ENCODE measurements around the gene LRRC59.
A peak's percentile ranks its signal among the peaks of the same experiment; 100 is the strongest.
"Not testable (repeated sequence)": the region's sequence is repeated elsewhere in the genome, so short reads cannot be mapped to it uniquely, and the experiment has no call there.

Gene LRRC59

DNA sequence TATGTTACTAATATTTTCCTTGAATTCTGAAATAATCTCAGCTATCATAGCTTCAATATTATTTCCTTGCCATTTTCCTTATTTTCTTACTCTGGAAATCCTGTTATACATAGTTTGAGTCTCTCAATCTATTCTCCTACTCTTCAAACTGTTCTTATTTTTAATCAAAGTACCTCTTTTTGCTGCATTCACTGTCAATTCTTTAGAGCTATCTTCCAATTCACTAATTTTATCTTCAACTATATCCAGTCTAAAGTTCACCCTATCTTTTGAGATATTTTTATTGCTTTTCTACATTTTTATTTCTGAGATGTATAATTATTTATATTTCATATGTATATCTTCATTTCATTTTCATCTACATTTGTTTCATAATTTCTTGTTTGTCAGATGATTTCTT is 58.7 kb downstream of the LRRC59 start:
- Mint-ChIP-seq H3K9me3 (peaks cover 14% of the 10 kb centered on the region), H3K4me3 (no peak overlapping the region), H3K27ac (no peak overlapping the region), H3K4me1 (ENCODE audit: low read depth) (peaks cover 6% of the 10 kb centered on the region), H3K36me3 (ENCODE audit: low read depth) (peaks cover 5% of the 10 kb centered on the region), H3K27me3 (peaks cover 11% of the 10 kb centered on the region)

GRCh38 chr17:50337956-50338355 is 59.4 kb downstream of the LRRC59 start:
- Mint-ChIP-seq H3K9me3 (peaks cover 14% of the 10 kb centered on the region), H3K36me3 (ENCODE audit: low read depth) (peaks cover 5% of the 10 kb centered on the region), H3K27me3 (peaks cover 13% of the 10 kb centered on the region), H3K4me3 (no peak overlapping the region), H3K27ac (no peak overlapping the region), H3K4me1 (ENCODE audit: low read depth) (peaks cover 9% of the 10 kb centered on the region)

- peak overlapping the region; percentile 54 for H3K4me3 Mint-ChIP-seq
- not testable (repeated sequence) for H3K36me3 Mint-ChIP-seq (ENCODE audit: low read depth); H3K9me3 Mint-ChIP-seq
- H3K27me3 Mint-ChIP-seq, result peaks cover 11% of the 10 kb centered on the region
- peaks cover 13% of the 10 kb centered on the region for H3K4me1 Mint-ChIP-seq (ENCODE audit: low read depth)
- peak overlapping the region; percentile 36 for H3K27ac Mint-ChIP-seq
These were observed 63.8 kb downstream of the LRRC59 start for GRCh38 chr17:50333291-50334057.

DNA sequence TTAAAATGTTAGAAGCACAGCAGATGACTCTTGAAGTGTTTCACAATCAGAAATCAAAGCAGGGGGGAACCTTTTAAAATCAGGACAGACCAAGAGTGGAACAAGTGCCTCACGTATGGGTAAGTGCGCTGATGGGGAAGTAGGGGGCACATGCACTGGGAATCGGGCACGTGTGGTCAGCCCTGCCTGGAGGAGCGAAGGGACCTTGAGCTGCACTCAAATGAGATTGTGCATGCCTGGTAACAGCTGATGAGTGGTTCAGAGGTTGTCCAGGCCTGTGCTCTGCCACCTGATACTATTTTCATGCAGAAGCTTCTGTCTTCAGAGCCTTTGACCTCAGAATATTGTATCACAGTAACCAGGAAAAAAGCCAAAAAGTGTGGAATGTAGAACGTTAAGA is 65.1 kb downstream of the LRRC59 start:
- H3K9me3 Mint-ChIP-seq, result no peaks in the 10 kb centered on the region
- H3K4me3 Mint-ChIP-seq, result no peak overlapping the region
- H3K27ac Mint-ChIP-seq, result no peak overlapping the region
- no peaks in the 10 kb centered on the region for H3K36me3 Mint-ChIP-seq (ENCODE audit: low read depth)
- H3K4me1 Mint-ChIP-seq (ENCODE audit: low read depth), result peaks cover 13% of the 10 kb centered on the region
- peaks cover 11% of the 10 kb centered on the region for H3K27me3 Mint-ChIP-seq

Data from stimulated activated naive CD8-positive, alpha-beta T cell treated with anti-CD3 and anti-CD28 coated beads, Interleukin-15, Interleukin-2, amounts not matched to agents 100 ng/mL and 50 ng/mL, for 24 hours (primary cell).